MCF 10A (cell line): Measurements from ENCODE around the gene SERINC3. TPM values are rescaled to one million over a fixed set of nuclear protein-coding genes. Genes with fewer than 3 reads are reported as not detected.

ENCODE experiments used
- BruUV-seq: library from RNA; stranded (reverse); fragments of 400-500 nt; replicated peaks from 2 replicates; lab custom pipeline; 2021; lab: Mats Ljungman, UMichigan
- CTCF ChIA-PET: fragments of 300-600 bp; sonication (Branson Sonifier 250); formaldehyde crosslinking; extraction: SDS; loops from one replicate; lab custom pipeline; 2021; ENCODE audit warnings: antibody characterized with exemption, inconsistent platforms; lab: Yijun Ruan, JAX
- POLR2A ChIA-PET: fragments of 300-600, 350-650 bp; sonication (Branson Sonifier 250); formaldehyde crosslinking; extraction: SDS; loops from one replicate; lab custom pipeline; 2020; ENCODE audit warnings: antibody characterized with exemption, inconsistent platforms; lab: Yijun Ruan, JAX
- DNase-seq: peaks from one replicate; pipeline ENCODE4 v3.0.0-alpha.2; 2018; ENCODE audit not compliant: unreplicated experiment
- H3K27ac Mint-ChIP-seq: one replicate; pipeline ENCODE4 v1.8.0; 2022; ENCODE audit warnings: mild to moderate bottlenecking, low read depth, mixed read lengths; ENCODE audit not compliant: unreplicated experiment
- H3K27me3 Mint-ChIP-seq: one replicate; pipeline ENCODE4 v1.8.0; 2022; ENCODE audit warnings: mixed read lengths; ENCODE audit not compliant: insufficient read depth, unreplicated experiment
- H3K36me3 Mint-ChIP-seq: one replicate; pipeline ENCODE4 v1.8.0; 2022; ENCODE audit warnings: mild to moderate bottlenecking, moderate library complexity, mixed read lengths; ENCODE audit not compliant: insufficient read depth, unreplicated experiment
- H3K4me1 Mint-ChIP-seq: one replicate; pipeline ENCODE4 v1.8.0; 2022; ENCODE audit warnings: mixed read lengths; ENCODE audit not compliant: insufficient read depth, unreplicated experiment
- H3K4me3 Mint-ChIP-seq: one replicate; pipeline ENCODE4 v1.8.0; 2022; ENCODE audit warnings: mild to moderate bottlenecking, moderate library complexity, mixed read lengths; ENCODE audit not compliant: unreplicated experiment
- H3K9me3 Mint-ChIP-seq: one replicate; pipeline ENCODE4 v1.8.0; 2022; ENCODE audit warnings: mixed read lengths; ENCODE audit not compliant: unreplicated experiment
- CTCF ChIP-seq: fragments of 200-600 bp; IDR thresholded peaks from one replicate; pipeline ENCODE4 v1.8.0; 2022; ENCODE audit warnings: antibody characterized with exemption, mild to moderate bottlenecking; ENCODE audit not compliant: unreplicated experiment
- intact Hi-C: fragments of 100-400 bp; cut with micrococcal nuclease; formaldehyde crosslinking; loops from 2 replicates; pipeline ENCODE4 v1.14.1; 2022
- total RNA-seq: library from RNA; stranded (reverse); gene quantifications from 2 replicates; pipeline ENCODE4 v1.2.3, GENCODE V29; 2022

The SERINC3 gene
- total RNA-seq, 1 experiment from 2014 or later, result 104 TPM

GRCh38 chr20:44537993-44538392 is 16.1 kb upstream of the SERINC3 start:
- POLR2A ChIA-PET, result interaction anchor here (0.8 to 1.1 kb wide), 6 partner anchors 10 to 42 kb away, joined by 3 to 6 read pairs (median 3); no protein-coding TSS in a partner anchor
- BruUV-seq, result no TSS peak
- Mint-ChIP-seq H3K4me3 (no peak overlapping the region), H3K27ac (no peak overlapping the region), H3K27me3 (no peaks in the 10 kb centered on the region), H3K9me3 (no peaks in the 10 kb centered on the region), H3K36me3 (no peaks in the 10 kb centered on the region), H3K4me1 (peaks cover 5% of the 10 kb centered on the region)
- DNase-seq, result no peak
- intact Hi-C loops, result no loop called here
- CTCF ChIA-PET, result interaction anchor here (0.6 to 1.8 kb wide), 6 partner anchors 11 to 763 kb away, joined by 3 to 8 read pairs (median 4); no protein-coding TSS in a partner anchor
- no peak for TF ChIP-seq CTCF

GRCh38 chr20:44536175-44536574 is 14.3 kb upstream of the SERINC3 start:
- peaks cover 10% of the 10 kb centered on the region for H3K4me1 Mint-ChIP-seq
- no TSS peak for BruUV-seq
- ChIA-PET CTCF (interaction anchor here (0.6 to 13.0 kb wide), 7 partner anchors 10 to 936 kb away, joined by 3 to 80 read pairs (median 3); no protein-coding TSS in a partner anchor), POLR2A (interaction anchor here (1.0 to 5.5 kb wide), 4 partner anchors 15 to 129 kb away, joined by 4 to 30 read pairs (median 6); partner anchors contain the start of gene TTPAL)
- no peak overlapping the region for H3K27ac Mint-ChIP-seq
- no peak overlapping the region for H3K4me3 Mint-ChIP-seq
- no peak for DNase-seq
- H3K36me3 Mint-ChIP-seq, result no peaks in the 10 kb centered on the region
- no peaks in the 10 kb centered on the region for H3K9me3 Mint-ChIP-seq
- no peaks in the 10 kb centered on the region for H3K27me3 Mint-ChIP-seq
- intact Hi-C loops, result no loop called here
- TF ChIP-seq CTCF, result no peak

GRCh38 chr20:44533928-44534327 is 12.1 kb upstream of the SERINC3 start:
- peaks cover 10% of the 10 kb centered on the region for H3K4me1 Mint-ChIP-seq
- no peak overlapping the region for H3K27ac Mint-ChIP-seq

More at GRCh38 chr20:44533928-44534327, 12.1 kb upstream of the SERINC3 start:
- H3K36me3 Mint-ChIP-seq, result peaks cover 5% of the 10 kb centered on the region
- CTCF ChIA-PET, result interaction anchor here (0.6 to 13.0 kb wide), 3 partner anchors 76 to 150 kb away, joined by 3 to 80 read pairs (median 5); no protein-coding TSS in a partner anchor
- POLR2A ChIA-PET, result interaction anchor here (0.8 to 5.5 kb wide), 5 partner anchors 12 to 75 kb away, joined by 3 to 57 read pairs (median 17); partner anchors contain the start of gene SERINC3
- H3K27me3 Mint-ChIP-seq, result no peaks in the 10 kb centered on the region
- DNase-seq, result no peak
- no peaks in the 10 kb centered on the region for H3K9me3 Mint-ChIP-seq
- intact Hi-C loops, result loop anchor here (2.0 kb wide), 1 partner anchor 75 kb away; no protein-coding TSS in a partner anchor
- no TSS peak for BruUV-seq
- no peak overlapping the region for H3K4me3 Mint-ChIP-seq
- no peak for TF ChIP-seq CTCF
